K562 (cell line): Measurements from ENCODE around the gene ZNF749. TPM values are rescaled to one million over a fixed set of nuclear protein-coding genes. Genes with fewer than 3 reads are reported as not detected.

ENCODE experiments used
- ARHGAP35 ChIP-seq: fragments of 450-650 bp; IDR thresholded peaks from 2 replicates; pipeline ENCODE4 v1.6.1; 2018; ENCODE audit not compliant: partially characterized antibody
- BDP1 ChIP-seq: IDR thresholded peaks from 3 replicates; pipeline ENCODE4 v1.6.1; 2011; ENCODE audit not compliant: insufficient read length, insufficient read depth
- C11orf30 ChIP-seq: fragments of 450-650 bp; IDR thresholded peaks from 2 replicates; pipeline ENCODE4 v1.6.1; 2016; ENCODE audit warnings: low read depth, mild to moderate bottlenecking
- CBX1 ChIP-seq: sonication (generic); IDR thresholded peaks from 2 replicates; pipeline ENCODE4 v1.6.1; 2016; ENCODE audit warnings: antibody characterized with exemption, low read depth, mild to moderate bottlenecking
- CEBPB ChIP-seq: fragments of 450-650 bp; IDR thresholded peaks from 2 replicates; pipeline ENCODE4 v1.6.1; 2016; ENCODE audit warnings: missing genetic modification characterization, missing compliant biosample characterization
- COPS2 ChIP-seq: fragments of 450-650 bp; conservative IDR thresholded peaks from 2 replicates; pipeline ENCODE4 v1.6.1; 2016; ENCODE audit warnings: mild to moderate bottlenecking, moderate library complexity
- CREB1 ChIP-seq, 2 experiments: sonication (generic) in 1 of 2; formaldehyde crosslinking in 1 of 2; IDR thresholded peaks; 2 replicates each; pipeline versions ENCODE4 v1.6.1 to v1.8.0; 2012 to 2022; ENCODE audit warnings: inconsistent platforms in 1 of 2, mild to moderate bottlenecking in 1 of 2, missing genetic modification reagents in 1 of 2, moderate library complexity in 1 of 2
- CREM ChIP-seq: IDR thresholded peaks from 2 replicates; pipeline ENCODE4 v1.6.1; 2014; ENCODE audit warnings: antibody characterized with exemption, low read depth
- EHMT2 ChIP-seq: fragments of 450-650 bp; IDR thresholded peaks from 2 replicates; pipeline ENCODE4 v1.6.1; 2018; ENCODE audit warnings: antibody characterized with exemption
- HDAC8 ChIP-seq: fragments of 450-650 bp; IDR thresholded peaks from 2 replicates; pipeline ENCODE4 v1.6.1; 2016; ENCODE audit warnings: mild to moderate bottlenecking, missing genetic modification characterization, moderate library complexity, missing compliant biosample characterization
- MCM5 ChIP-seq: fragments of 450-650 bp; IDR thresholded peaks from 2 replicates; pipeline ENCODE4 v1.6.1; 2016; ENCODE audit warnings: low read depth
- NCOA6 ChIP-seq: fragments of 450-650 bp; IDR thresholded peaks from 2 replicates; pipeline ENCODE4 v1.6.1; 2017; ENCODE audit warnings: mild to moderate bottlenecking
- PCBP2 ChIP-seq: fragments of 200-400 bp; formaldehyde crosslinking; IDR thresholded peaks from 2 replicates; pipeline ENCODE4 v1.6.1; 2018; ENCODE audit warnings: low read length, low read depth, mild to moderate bottlenecking, moderate library complexity; ENCODE audit not compliant: poor library complexity, severe bottlenecking
- POLR2A ChIP-seq: fragments of 450-650 bp; conservative IDR thresholded peaks from 2 replicates; pipeline ENCODE4 v1.6.1; 2016
- POLR2B ChIP-seq: fragments of 450-650 bp; IDR thresholded peaks from 2 replicates; pipeline ENCODE4 v1.6.1; 2018; ENCODE audit warnings: low read depth; ENCODE audit not compliant: partially characterized antibody
- RAD51 ChIP-seq: fragments of 450-650 bp; IDR thresholded peaks from 2 replicates; pipeline ENCODE4 v1.7.1; 2016; ENCODE audit warnings: low read depth, mild to moderate bottlenecking, borderline replicate concordance
- RBM17 ChIP-seq: fragments of 200-400 bp; formaldehyde crosslinking; IDR thresholded peaks from 2 replicates; pipeline ENCODE4 v1.6.1; 2017; ENCODE audit warnings: low read depth, mild to moderate bottlenecking, low read length, borderline replicate concordance
- RCOR1 ChIP-seq, 2 experiments: IDR thresholded peaks; 2 replicates each; pipeline ENCODE4 v1.6.1; 2012; ENCODE audit warnings: low read depth in 2 of 2, low read length in 2 of 2, borderline replicate concordance in 1 of 2, improper control_type of control experiment in 1 of 2
- ZBTB17 ChIP-seq: fragments of 450-650 bp; formaldehyde crosslinking; IDR thresholded peaks from 2 replicates; pipeline ENCODE4 v1.4.0; 2020; ENCODE audit warnings: mild to moderate bottlenecking
- ZNF282 ChIP-seq: sonication (generic); formaldehyde crosslinking; IDR thresholded peaks from 2 replicates; pipeline ENCODE4 v1.8.1; 2023; ENCODE audit warnings: missing genetic modification reagents
- ZNF707 ChIP-seq: fragments of 250-450 bp; sonication (Bioruptor Pico); conservative IDR thresholded peaks from 2 replicates; pipeline ENCODE4 v1.8.0; 2022; ENCODE audit warnings: inconsistent platforms, mild to moderate bottlenecking, moderate library complexity
- polyA plus RNA-seq, 8 experiments: library from polyadenylated mRNA; depleted of rRNA in 4 of 8; stranded (reverse) in 5 of 8; unstranded in 3 of 8; fragments of >200 nt; fragmentation: Nextera tagmentation in 2 of 8; fragmentation: Illumina TruSeq in 1 of 8; extraction: Ambion mirVana in 2 of 8; extraction: Trizol in 1 of 8; gene quantifications; 2 replicates each; pipeline versions ENCODE4 v1.2.1 to v1.2.3, GENCODE V29; 2011 to 2014; ENCODE audit warnings: inconsistent platforms in 1 of 8, missing spikeins in 1 of 8
- total RNA-seq, 7 experiments: library from RNA; depleted of rRNA in 6 of 7; stranded (reverse); fragments of >200 nt in 6 of 7; fragmentation: Illumina TruSeq in 2 of 7; extraction: Trizol in 2 of 7; gene quantifications; 2 replicates each; pipeline versions ENCODE4 v1.2.1 to v1.2.3, GENCODE V29; 2011 to 2021; ENCODE audit warnings: low replicate concordance in 1 of 7
- TF ChIP-seq, protein P1 (sequence below): fragments of 250-450 bp; sonication (Bioruptor Pico); IDR thresholded peaks from 2 replicates; pipeline ENCODE4 v1.8.0; 2021; ENCODE audit warnings: moderate library complexity, mild to moderate bottlenecking, inconsistent platforms
- TF ChIP-seq, protein P2 (sequence below): fragments of 450-650 bp; IDR thresholded peaks from one replicate; pipeline ENCODE4 v1.6.1; 2018; ENCODE audit warnings: mild to moderate bottlenecking, moderate library complexity; ENCODE audit not compliant: partially characterized antibody
- TF ChIP-seq, protein P3 (sequence below): sonication (generic); formaldehyde crosslinking; IDR thresholded peaks from 2 replicates; pipeline ENCODE4 v1.8.1; 2022; ENCODE audit warnings: missing genetic modification reagents

The ZNF749 gene
- total and polyA plus RNA-seq, 9 of the 15 experiments (the other 6 are each of a cell fraction or from before 2014, with no cell fraction given), result 5.3 to 33.2 (median 15.0) TPM

DNA sequence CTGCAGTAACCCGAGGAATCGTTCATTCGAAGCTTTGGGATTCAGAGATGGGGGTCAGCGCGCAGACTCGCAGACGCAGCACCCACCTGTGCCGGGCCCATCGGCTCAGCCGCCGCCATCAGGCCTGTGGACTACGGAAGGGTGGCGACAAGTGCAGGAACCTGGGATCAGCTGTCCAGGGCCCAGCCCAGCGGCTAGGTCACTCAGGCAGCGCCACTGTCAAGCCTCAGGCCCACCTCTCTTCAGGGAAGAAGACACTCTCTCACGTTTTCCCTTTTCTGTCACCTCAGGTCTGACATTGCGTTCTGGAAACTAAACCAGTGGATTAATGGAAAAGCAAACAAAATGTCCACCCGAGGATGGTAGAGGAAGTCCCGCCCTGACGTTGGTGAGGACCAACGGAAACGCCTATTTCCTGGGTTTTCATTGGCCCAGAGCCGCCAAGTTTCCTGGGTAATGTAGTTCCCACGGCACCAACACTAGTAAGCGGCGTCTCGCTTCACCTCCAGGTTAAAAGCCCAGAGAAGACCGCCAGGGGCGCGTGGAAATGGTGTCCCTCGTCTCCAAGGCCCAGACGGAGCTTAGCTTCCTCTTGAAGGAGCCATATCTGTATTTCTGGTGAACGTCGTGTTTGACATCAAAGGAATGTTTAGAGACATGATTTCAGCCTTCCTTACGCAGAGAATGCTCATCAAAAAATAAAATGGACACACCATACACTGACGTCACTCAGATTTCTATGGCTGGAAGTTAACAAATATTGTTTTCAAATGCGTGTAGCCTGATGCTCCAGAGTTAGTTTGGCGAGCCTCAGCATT is 42.3 kb downstream of the ZNF749 start, which contains the start of gene ZNF772 (continued):
- TF ChIP-seq RAD51 (no peak), MCM5 (no peak), POLR2B (no peak), NCOA6 (no peak), BDP1 (no peak), EHMT2 (peak; percentile 66), RBM17 (no peak), ARHGAP35 (no peak), ZNF707 (CRISPR knock-in tag) (no peak), RCOR1 (IDR thresholded peaks at IDR 0.05; ENCODE audit: borderline replicate concordance in 1 of 2, low read depth in 2 of 2, low read length in 2 of 2) (no peak), CREM (peak; percentile 67), PCBP2 (no peak), ZNF282 (no peak), CBX1 (0 out of 2 replicates have a peak, but pooled peaks have one; percentile 45), POLR2A (no peak; the same call in 1 of the 2 replicates), C11orf30 (no peak), CEBPB (tag) (peak; percentile 62; the same call in 1 of the 2 replicates), CREB1 (IDR thresholded peaks at IDR 0.05) (no peak), CREB1 (CRISPR knock-in tag; IDR thresholded peaks at IDR 0.05) (peak; percentile 35; the same call in 1 of the 2 replicates), ZBTB17 (CRISPR knock-in tag) (no peak), COPS2 (no peak), HDAC8 (no peak)
- TF ChIP-seq, protein P1, sequence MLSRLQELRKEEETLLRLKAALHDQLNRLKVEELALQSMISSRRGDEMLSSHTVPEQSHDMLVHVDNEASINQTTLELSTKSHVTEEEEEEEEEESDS (CRISPR knock-in tag), result no peak
- TF ChIP-seq, protein P2, sequence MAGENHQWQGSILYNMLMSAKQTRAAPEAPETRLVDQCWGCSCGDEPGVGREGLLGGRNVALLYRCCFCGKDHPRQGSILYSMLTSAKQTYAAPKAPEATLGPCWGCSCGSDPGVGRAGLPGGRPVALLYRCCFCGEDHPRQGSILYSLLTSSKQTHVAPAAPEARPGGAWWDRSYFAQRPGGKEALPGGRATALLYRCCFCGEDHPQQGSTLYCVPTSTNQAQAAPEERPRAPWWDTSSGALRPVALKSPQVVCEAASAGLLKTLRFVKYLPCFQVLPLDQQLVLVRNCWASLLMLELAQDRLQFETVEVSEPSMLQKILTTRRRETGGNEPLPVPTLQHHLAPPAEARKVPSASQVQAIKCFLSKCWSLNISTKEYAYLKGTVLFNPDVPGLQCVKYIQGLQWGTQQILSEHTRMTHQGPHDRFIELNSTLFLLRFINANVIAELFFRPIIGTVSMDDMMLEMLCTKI, result no peak
- TF ChIP-seq, protein P3, sequence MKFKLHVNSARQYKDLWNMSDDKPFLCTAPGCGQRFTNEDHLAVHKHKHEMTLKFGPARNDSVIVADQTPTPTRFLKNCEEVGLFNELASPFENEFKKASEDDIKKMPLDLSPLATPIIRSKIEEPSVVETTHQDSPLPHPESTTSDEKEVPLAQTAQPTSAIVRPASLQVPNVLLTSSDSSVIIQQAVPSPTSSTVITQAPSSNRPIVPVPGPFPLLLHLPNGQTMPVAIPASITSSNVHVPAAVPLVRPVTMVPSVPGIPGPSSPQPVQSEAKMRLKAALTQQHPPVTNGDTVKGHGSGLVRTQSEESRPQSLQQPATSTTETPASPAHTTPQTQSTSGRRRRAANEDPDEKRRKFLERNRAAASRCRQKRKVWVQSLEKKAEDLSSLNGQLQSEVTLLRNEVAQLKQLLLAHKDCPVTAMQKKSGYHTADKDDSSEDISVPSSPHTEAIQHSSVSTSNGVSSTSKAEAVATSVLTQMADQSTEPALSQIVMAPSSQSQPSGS, result peak; percentile 38; the same call in 1 of the 2 replicates
